Thymus (tissue), 11 donors: ENCODE measurements around the gene MYO1H. TPM values are rescaled to one million over a fixed set of nuclear protein-coding genes. Genes with fewer than 3 reads are reported as not detected.

Source experiments
- DNase-seq, 9 donors: peaks; one replicate each; pipeline ENCODE4 v3.0.0-alpha.2; 2013; ENCODE audit warnings: low spot score in 9 of 9, low read depth in 6 of 9, missing footprints in 1 of 9
- H3K27ac ChIP-seq, 2 donors: one replicate each; pipeline ENCODE4 v1.5.1; 2013; ENCODE audit warnings: control low read depth in 1 of 2, low read depth in 1 of 2, low read length in 1 of 2, mild to moderate bottlenecking in 1 of 2, moderate library complexity in 1 of 2
- H3K27me3 ChIP-seq, 2 donors: one replicate each; pipeline ENCODE4 v1.5.1; 2013; ENCODE audit warnings: low read length in 1 of 2; ENCODE audit not compliant: control insufficient read depth in 2 of 2, insufficient read depth in 1 of 2
- H3K36me3 ChIP-seq, 2 donors: one replicate each; pipeline ENCODE4 v1.5.1; 2013; ENCODE audit warnings: low read length in 1 of 2, mild to moderate bottlenecking in 1 of 2, moderate library complexity in 1 of 2; ENCODE audit not compliant: control insufficient read depth in 2 of 2, insufficient read depth in 2 of 2
- H3K4me1 ChIP-seq, 2 donors: one replicate each; pipeline ENCODE4 v1.5.1; 2013; ENCODE audit warnings: low read length in 2 of 2; ENCODE audit not compliant: control insufficient read depth in 2 of 2, insufficient read depth in 2 of 2
- H3K4me3 ChIP-seq, 2 donors: one replicate each; pipeline ENCODE4 v1.5.1; 2013; ENCODE audit warnings: low read length in 2 of 2, control low read depth in 1 of 2, mild to moderate bottlenecking in 1 of 2
- H3K9me3 ChIP-seq, 2 donors: one replicate each; pipeline ENCODE4 v1.5.1; 2013; ENCODE audit warnings: low read length in 1 of 2, mild to moderate bottlenecking in 1 of 2; ENCODE audit not compliant: control insufficient read depth in 2 of 2, insufficient read depth in 1 of 2
- WGBS: extraction: QIAGEN DNeasy Blood & Tissue Kit; methylation state at CpG from one replicate; pipeline ENCODE4 v1.1.7; 2013; 5-methylcytosine and 5-hydroxymethylcytosine counted together
- polyA plus RNA-seq: library from polyadenylated mRNA; stranded (reverse); fragments of 200-250 nt; gene quantifications from one replicate; pipeline ENCODE4 v1.2.3, GENCODE V29; 2013
- total RNA-seq: library from RNA; stranded (reverse); fragments of 120-200 nt; gene quantifications from one replicate; pipeline ENCODE4 v1.2.4, GENCODE V29; 2013
- donor health status: healthy.

Gene MYO1H
- total and polyA plus RNA-seq, 2 donors, result under 0.01 to 0.14 TPM

- H3K4me3 ChIP-seq, result peak overlapping the region; percentile 94 to 100
- H3K27me3 ChIP-seq, result no peaks in the 10 kb centered on the region
- DNase-seq, result no peak
- peaks cover 8 to 20% of the 10 kb centered on the region in 2 donors for H3K4me1 ChIP-seq
- peak overlapping the region; percentile 81 to 84 for H3K27ac ChIP-seq
- peaks cover 0 to under 1% of the 10 kb centered on the region in 2 donors for H3K36me3 ChIP-seq
- H3K9me3 ChIP-seq, result no peaks in the 10 kb centered on the region
- WGBS, result 8% methylated on average over 9 of the region's 9 CpGs
Measured at GRCh38 chr12:109477963-109478315, 130.2 kb downstream of the MYO1H start.

- H3K27me3 ChIP-seq, result no peaks in the 10 kb centered on the region
- H3K36me3 ChIP-seq, result peaks cover 13 to 14% of the 10 kb centered on the region in 2 donors
- peaks cover 8 to 20% of the 10 kb centered on the region in 2 donors for H3K4me1 ChIP-seq
- DNase-seq, result no peak
- 94% methylated on average over 1 of the region's 1 CpG for WGBS
- H3K27ac ChIP-seq, result no peak overlapping the region
- no peak overlapping the region for H3K4me3 ChIP-seq
- no peaks in the 10 kb centered on the region for H3K9me3 ChIP-seq
Measured at GRCh38 chr12:109479761-109480160, 132.1 kb downstream of the MYO1H start.

GRCh38 chr12:109480356-109480755 is 132.7 kb downstream of the MYO1H start:
- Histone ChIP-seq H3K27ac (no peak overlapping the region), H3K27me3 (no peaks in the 10 kb centered on the region), H3K4me3 (no peak overlapping the region), H3K4me1 (peaks cover 8 to 19% of the 10 kb centered on the region in 2 donors), H3K36me3 (peaks cover 19 to 20% of the 10 kb centered on the region in 2 donors), H3K9me3 (no peaks in the 10 kb centered on the region)
- WGBS, result 97% methylated on average over 4 of the region's 4 CpGs
- no peak for DNase-seq

- Histone ChIP-seq H3K4me1 (peaks cover 0 to 9% of the 10 kb centered on the region in 2 donors), H3K36me3 (peaks cover 34 to 35% of the 10 kb centered on the region in 2 donors)
- WGBS, result 95% methylated on average over 1 of the region's 1 CpG
Measured at GRCh38 chr12:109481863-109482262, 134.2 kb downstream of the MYO1H start.

DNA sequence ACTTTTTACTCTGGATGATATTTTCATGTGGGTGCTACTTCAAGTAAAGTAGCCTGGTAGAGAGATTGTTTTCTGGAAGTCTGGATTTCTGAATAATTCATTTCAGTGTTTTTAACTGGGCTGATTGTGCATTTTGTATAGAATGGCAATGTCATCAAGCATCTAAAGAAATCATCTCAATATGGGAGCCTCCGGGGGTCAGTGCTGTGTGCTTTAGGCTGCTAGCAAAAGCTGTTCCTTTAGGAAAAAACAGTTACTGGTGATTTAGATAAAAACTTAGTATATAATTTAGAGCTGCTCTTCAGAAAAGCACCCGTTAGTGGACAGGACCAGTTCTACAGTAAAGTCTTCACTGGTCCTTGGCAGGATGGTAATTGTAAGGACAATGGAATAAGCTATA is 134.8 kb downstream of the MYO1H start:
- WGBS, result 98% methylated on average over 2 of the region's 2 CpGs
- no peaks in the 10 kb centered on the region for H3K9me3 ChIP-seq

More at GRCh38 chr12:109481863-109482262, 134.2 kb downstream of the MYO1H start:
- Histone ChIP-seq H3K4me3 (no peak overlapping the region), H3K27ac (no peak overlapping the region), H3K9me3 (no peaks in the 10 kb centered on the region), H3K27me3 (no peaks in the 10 kb centered on the region)
- DNase-seq, result no peak

GRCh38 chr12:109482894-109483293 is 135.2 kb downstream of the MYO1H start:
- Histone ChIP-seq H3K27me3 (no peaks in the 10 kb centered on the region), H3K36me3 (peaks cover 44 to 45% of the 10 kb centered on the region in 2 donors), H3K4me3 (no peak overlapping the region), H3K4me1 (peaks cover 0 to 9% of the 10 kb centered on the region in 2 donors), H3K9me3 (no peaks in the 10 kb centered on the region), H3K27ac (no peak overlapping the region)
- no peak for DNase-seq
- 97% methylated on average over 2 of the region's 2 CpGs for WGBS

More for the DNA sequence above, 134.8 kb downstream of the MYO1H start:
- no peak overlapping the region for H3K27ac ChIP-seq
- H3K27me3 ChIP-seq, result no peaks in the 10 kb centered on the region
- H3K4me1 ChIP-seq, result peaks cover 0 to 9% of the 10 kb centered on the region in 2 donors
- no peak for DNase-seq
- no peak overlapping the region for H3K4me3 ChIP-seq
- peaks cover 40 to 41% of the 10 kb centered on the region in 2 donors for H3K36me3 ChIP-seq

DNA sequence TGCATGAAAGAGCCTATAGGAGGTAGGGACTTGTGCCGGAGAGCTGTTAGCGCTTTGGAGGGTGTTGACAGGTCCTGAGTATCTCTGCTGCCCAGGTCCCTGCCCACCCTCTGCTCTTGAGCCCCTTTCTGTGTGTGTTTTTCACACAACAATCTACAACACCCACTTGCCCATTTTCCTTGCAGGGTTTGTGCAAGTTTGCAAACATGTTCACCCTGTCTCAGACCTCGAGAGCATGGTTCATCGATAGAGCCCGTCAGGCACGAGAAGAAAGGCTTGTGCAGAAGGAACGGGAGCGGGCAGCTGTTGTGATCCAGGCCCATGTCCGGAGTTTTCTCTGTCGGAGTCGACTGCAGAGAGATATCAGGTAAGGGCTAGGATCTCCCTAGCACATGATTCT is 135.6 kb downstream of the MYO1H start:
- no peak overlapping the region for H3K4me3 ChIP-seq
- WGBS, result 98% methylated on average over 11 of the region's 11 CpGs
- H3K36me3 ChIP-seq, result peaks cover 47 to 49% of the 10 kb centered on the region in 2 donors
- DNase-seq, result no peak
- no peaks in the 10 kb centered on the region for H3K9me3 ChIP-seq
- H3K4me1 ChIP-seq, result peaks cover 0 to 5% of the 10 kb centered on the region in 2 donors
- no peaks in the 10 kb centered on the region for H3K27me3 ChIP-seq
- no peak overlapping the region for H3K27ac ChIP-seq

DNA sequence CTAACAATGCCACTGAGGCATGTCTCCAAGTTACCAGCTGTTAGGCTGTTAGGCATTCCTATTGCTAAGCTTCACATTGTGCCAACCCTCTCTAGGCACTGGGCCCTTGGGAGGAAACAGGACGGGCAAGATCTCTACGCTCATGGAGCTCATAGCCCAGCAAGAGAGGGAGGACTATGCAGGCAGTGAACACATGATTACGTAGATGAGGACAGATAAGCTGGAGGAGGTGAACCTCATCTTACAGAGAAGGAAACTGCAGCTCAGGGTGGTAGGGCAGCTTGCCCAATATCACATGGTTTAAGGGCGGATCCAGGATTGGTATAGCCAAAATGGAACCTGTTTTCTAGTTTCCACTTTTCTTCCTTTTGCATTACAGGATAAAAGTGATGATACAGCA is 137.5 kb downstream of the MYO1H start:
- no peak for DNase-seq
- H3K9me3 ChIP-seq, result no peaks in the 10 kb centered on the region
- no peak overlapping the region for H3K27ac ChIP-seq
- H3K36me3 ChIP-seq, result peaks cover 62 to 67% of the 10 kb centered on the region in 2 donors
- no peaks in the 10 kb centered on the region for H3K27me3 ChIP-seq
- H3K4me1 ChIP-seq, result no peaks in the 10 kb centered on the region
- 88% methylated on average over 4 of the region's 4 CpGs for WGBS
- no peak overlapping the region for H3K4me3 ChIP-seq

DNA sequence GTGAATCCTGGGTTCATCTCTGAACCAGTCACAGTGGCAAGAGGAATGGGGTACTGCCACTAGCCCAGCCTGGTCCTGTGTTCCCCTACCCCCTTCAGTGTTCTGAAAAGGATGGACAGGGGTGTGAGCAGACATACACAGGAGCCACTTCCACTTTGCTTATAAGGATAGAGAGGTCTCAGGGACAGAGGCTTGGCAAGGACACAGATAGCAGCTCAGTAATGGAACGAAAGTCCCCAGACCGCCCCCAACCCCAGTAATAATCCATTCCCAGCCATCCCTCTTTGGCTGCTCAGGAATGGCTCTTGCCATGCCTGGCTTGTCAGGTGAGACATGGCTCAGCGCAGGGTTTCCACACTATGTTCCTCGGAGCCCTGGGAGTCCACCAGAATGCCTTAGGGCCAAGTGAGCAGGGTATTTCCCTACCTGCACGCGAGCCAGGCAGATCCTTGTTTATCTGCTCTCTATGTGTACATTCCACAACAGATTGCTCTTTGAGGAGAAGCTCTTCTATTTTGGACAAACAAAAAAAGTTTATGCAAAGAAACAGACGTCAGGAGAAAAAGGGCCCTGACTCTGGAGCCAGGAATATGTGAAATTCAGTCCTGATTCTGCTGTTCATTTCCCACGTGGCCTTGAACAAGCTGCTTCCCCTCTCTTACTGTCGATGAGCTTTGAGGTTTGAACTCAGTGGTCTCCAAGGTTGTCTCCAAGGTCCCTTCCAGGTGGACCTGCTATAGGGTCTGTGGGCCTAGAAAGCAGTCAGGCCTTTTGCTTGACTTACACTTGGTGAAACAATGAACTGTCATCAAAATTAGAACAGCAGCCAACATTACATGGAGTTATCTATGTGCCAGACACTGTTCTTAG is 139.7 kb downstream of the MYO1H start:
- Histone ChIP-seq H3K9me3 (no peaks in the 10 kb centered on the region), H3K4me3 (no peak overlapping the region), H3K4me1 (no peaks in the 10 kb centered on the region), H3K27me3 (no peaks in the 10 kb centered on the region), H3K27ac (no peak overlapping the region), H3K36me3 (peaks cover 72 to 86% of the 10 kb centered on the region in 2 donors)
- 97% methylated on average over 9 of the region's 9 CpGs for WGBS
- no peak for DNase-seq
